Natural killer cell (primary cell): ENCODE measurements around the gene SORBS2. TPM values are rescaled to one million over a fixed set of nuclear protein-coding genes. Genes with fewer than 3 reads are reported as not detected.

Source experiments
- ATAC-seq, 3 donors: fragments of 150-1000 bp in 2 of 3; fragments of 200-7000 bp in 1 of 3; cut with Tn5 transposase; 1 replicate in 1 of 3; 2 replicates in 2 of 3; pipeline ENCODE4 v1.10.0; 2021; ENCODE audit warnings: mild to moderate bottlenecking in 2 of 3, moderate library complexity in 2 of 3
- DNase-seq, 2 donors: peaks; one replicate each; pipeline versions ENCODE4 v3.0.0 to v3.0.0-alpha.2; 2013 to 2021; ENCODE audit warnings: mixed read lengths in 1 of 2
- H3K27ac ChIP-seq: one replicate; pipeline ENCODE4 v1.5.1; 2013; ENCODE audit warnings: mild to moderate bottlenecking, low read length
- H3K27me3 ChIP-seq: one replicate; pipeline ENCODE4 v1.6.1; 2013; ENCODE audit warnings: low read length; ENCODE audit not compliant: control insufficient read depth, insufficient read depth
- H3K36me3 ChIP-seq: one replicate; pipeline ENCODE4 v1.6.1; 2013; ENCODE audit warnings: low read length; ENCODE audit not compliant: control insufficient read depth, insufficient read depth
- H3K4me1 ChIP-seq: one replicate; pipeline ENCODE4 v1.6.1; 2013; ENCODE audit warnings: low read length; ENCODE audit not compliant: control insufficient read depth, insufficient read depth
- H3K4me3 ChIP-seq: one replicate; pipeline ENCODE4 v1.5.1; 2013; ENCODE audit warnings: low read length
- H3K9me3 ChIP-seq: one replicate; pipeline ENCODE4 v1.6.1; 2013; ENCODE audit warnings: low read length; ENCODE audit not compliant: control insufficient read depth, insufficient read depth
- H3K27ac Mint-ChIP-seq, 2 donors: one replicate each; pipeline ENCODE4 v1.8.0; 2022; ENCODE audit warnings: mild to moderate bottlenecking in 2 of 2, mixed read lengths in 2 of 2, moderate library complexity in 1 of 2
- H3K27me3 Mint-ChIP-seq, 2 donors: one replicate each; pipeline ENCODE4 v1.8.0; 2022; ENCODE audit warnings: low read depth in 2 of 2, mixed read lengths in 2 of 2
- H3K36me3 Mint-ChIP-seq: one replicate; pipeline ENCODE4 v1.8.0; 2022; ENCODE audit warnings: mixed read lengths
- H3K4me1 Mint-ChIP-seq, 2 donors: one replicate each; pipeline ENCODE4 v1.8.0; 2022; ENCODE audit warnings: mixed read lengths in 2 of 2
- H3K4me3 Mint-ChIP-seq: one replicate; pipeline ENCODE4 v1.8.0; 2022; ENCODE audit warnings: mild to moderate bottlenecking, moderate library complexity, mixed read lengths
- H3K9me3 Mint-ChIP-seq, 2 donors: one replicate each; pipeline ENCODE4 v1.8.0; 2022; ENCODE audit warnings: mixed read lengths in 2 of 2
- WGBS: methylation state at CpG from one replicate; pipeline ENCODE4 v1.1.7; 2013; ENCODE audit warnings: missing lambda C conversion rate; ENCODE audit not compliant: insufficient coverage; 5-methylcytosine and 5-hydroxymethylcytosine counted together
- intact Hi-C: fragments of 100-400 bp; cut with micrococcal nuclease; formaldehyde crosslinking; loops from one replicate; pipeline ENCODE4 v1.14.2; 2022
- total RNA-seq, 4 donors: library from RNA; stranded (reverse); fragments of 120-200 nt in 1 of 4; gene quantifications; one replicate each; pipeline versions ENCODE4 v1.2.3 to v1.2.4, GENCODE V29; 2013 to 2022
- TF ChIP-seq, protein P1 (sequence below): fragments of 200-600 bp; IDR thresholded peaks from one replicate; pipeline ENCODE4 v1.8.0; 2022; ENCODE audit warnings: antibody characterized with exemption

SORBS2 gene
- total RNA-seq, 3 donors from 2014 or later (not counting 1 experiment from before 2014, with no cell fraction given) = 10.2 to 15.6 (median 13.5) TPM

DNA sequence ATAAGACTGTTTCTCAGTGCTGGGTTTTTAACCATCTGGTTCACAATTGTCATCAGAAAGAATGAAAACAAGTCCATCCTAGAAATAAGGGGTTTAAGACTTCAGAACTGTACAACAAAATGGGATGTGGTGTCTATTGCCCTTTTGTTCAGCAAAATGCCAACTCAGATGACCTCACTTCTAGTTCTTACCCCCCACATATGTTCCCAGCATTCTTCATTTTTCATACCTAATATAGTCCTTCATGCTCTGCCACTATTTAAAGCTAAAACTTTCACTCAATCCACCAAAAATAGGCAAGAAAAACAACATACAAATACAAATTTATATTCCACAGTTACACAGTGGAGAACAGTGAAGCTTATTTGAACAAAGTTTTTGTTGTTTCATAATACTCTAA is 111.4 kb downstream of the SORBS2 start:
- Histone ChIP-seq H3K4me1 (no peaks in the 10 kb centered on the region), H3K4me3 (no peak overlapping the region), H3K9me3 (no peaks in the 10 kb centered on the region), H3K36me3 (no peaks in the 10 kb centered on the region), H3K27ac (no peak overlapping the region), H3K27me3 (no peaks in the 10 kb centered on the region)
- DNase-seq (no peak), ATAC-seq (no peak)
- Mint-ChIP-seq H3K9me3 (no peaks in the 10 kb centered on the region), H3K27ac (no peak overlapping the region), H3K4me1 (no peaks in the 10 kb centered on the region), H3K36me3 (no peaks in the 10 kb centered on the region), H3K27me3 (peaks cover 0 to 12% of the 10 kb centered on the region in 2 donors), H3K4me3 (no peak overlapping the region)
- intact Hi-C loops = no loop called here
- TF ChIP-seq, protein P1, sequence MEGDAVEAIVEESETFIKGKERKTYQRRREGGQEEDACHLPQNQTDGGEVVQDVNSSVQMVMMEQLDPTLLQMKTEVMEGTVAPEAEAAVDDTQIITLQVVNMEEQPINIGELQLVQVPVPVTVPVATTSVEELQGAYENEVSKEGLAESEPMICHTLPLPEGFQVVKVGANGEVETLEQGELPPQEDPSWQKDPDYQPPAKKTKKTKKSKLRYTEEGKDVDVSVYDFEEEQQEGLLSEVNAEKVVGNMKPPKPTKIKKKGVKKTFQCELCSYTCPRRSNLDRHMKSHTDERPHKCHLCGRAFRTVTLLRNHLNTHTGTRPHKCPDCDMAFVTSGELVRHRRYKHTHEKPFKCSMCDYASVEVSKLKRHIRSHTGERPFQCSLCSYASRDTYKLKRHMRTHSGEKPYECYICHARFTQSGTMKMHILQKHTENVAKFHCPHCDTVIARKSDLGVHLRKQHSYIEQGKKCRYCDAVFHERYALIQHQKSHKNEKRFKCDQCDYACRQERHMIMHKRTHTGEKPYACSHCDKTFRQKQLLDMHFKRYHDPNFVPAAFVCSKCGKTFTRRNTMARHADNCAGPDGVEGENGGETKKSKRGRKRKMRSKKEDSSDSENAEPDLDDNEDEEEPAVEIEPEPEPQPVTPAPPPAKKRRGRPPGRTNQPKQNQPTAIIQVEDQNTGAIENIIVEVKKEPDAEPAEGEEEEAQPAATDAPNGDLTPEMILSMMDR = no peak

DNA sequence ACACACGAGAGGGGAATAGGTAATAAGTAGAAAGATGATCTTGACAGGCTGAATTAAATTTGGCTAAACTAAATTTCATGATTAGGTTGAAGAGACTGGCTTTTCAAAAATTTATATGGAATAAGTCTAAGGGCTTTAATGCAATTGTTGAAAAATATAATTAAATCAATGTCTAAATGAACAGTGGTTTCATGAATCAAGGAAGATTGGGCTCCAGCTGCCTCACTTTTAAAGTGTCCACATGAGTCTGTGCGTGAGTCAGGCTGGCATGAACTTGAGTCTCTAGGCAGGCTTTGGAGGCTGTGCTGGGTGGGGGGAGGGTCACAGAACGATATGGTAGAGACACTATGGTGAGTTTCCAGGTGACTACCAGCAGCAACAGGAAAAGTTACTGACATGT is 111.9 kb downstream of the SORBS2 start:
- no peak overlapping the region for H3K4me3 ChIP-seq
- WGBS = 78% methylated on average over 3 of the region's 3 CpGs
- Mint-ChIP-seq H3K36me3 (no peaks in the 10 kb centered on the region), H3K9me3 (no peaks in the 10 kb centered on the region), H3K4me3 (no peak overlapping the region), H3K27ac (no peak overlapping the region), H3K4me1 (no peaks in the 10 kb centered on the region), H3K27me3 (peaks cover 0 to 15% of the 10 kb centered on the region in 2 donors)
- H3K36me3 ChIP-seq = no peaks in the 10 kb centered on the region
- no peaks in the 10 kb centered on the region for H3K9me3 ChIP-seq
- no peak overlapping the region for H3K27ac ChIP-seq
- TF ChIP-seq, protein P1 = no peak
- DNase-seq (no peak), ATAC-seq (no peak)
- H3K4me1 ChIP-seq = no peaks in the 10 kb centered on the region
- no peaks in the 10 kb centered on the region for H3K27me3 ChIP-seq
- intact Hi-C loops = no loop called here

DNA sequence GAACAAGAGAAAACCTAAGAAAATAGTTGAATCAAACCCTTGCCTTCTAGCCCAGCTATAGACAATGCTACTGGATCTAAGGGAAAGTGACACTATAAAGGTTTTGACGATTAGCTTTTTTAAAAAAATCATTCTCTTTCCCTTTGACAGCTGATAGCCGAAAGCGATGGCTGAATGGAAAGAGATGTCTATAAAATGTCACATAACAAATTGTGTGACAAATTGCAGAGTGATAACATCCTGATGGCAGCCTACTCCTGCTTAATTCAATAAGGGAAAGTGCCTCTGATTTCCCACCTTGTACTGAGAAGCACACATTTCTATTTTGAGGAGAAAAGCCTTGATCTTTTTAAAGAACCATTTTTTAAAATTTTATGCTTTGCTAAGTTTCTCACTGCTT is 114.5 kb downstream of the SORBS2 start:
- H3K4me3 Mint-ChIP-seq = no peak overlapping the region
- H3K27ac Mint-ChIP-seq = no peak overlapping the region
- H3K9me3 Mint-ChIP-seq = no peaks in the 10 kb centered on the region
- Histone ChIP-seq H3K27ac (no peak overlapping the region), H3K27me3 (no peaks in the 10 kb centered on the region), H3K9me3 (no peaks in the 10 kb centered on the region), H3K4me1 (no peaks in the 10 kb centered on the region), H3K36me3 (no peaks in the 10 kb centered on the region), H3K4me3 (no peak overlapping the region)
- ATAC-seq = no peak
- H3K36me3 Mint-ChIP-seq = no peaks in the 10 kb centered on the region
- TF ChIP-seq, protein P1 = no peak
- WGBS = 93% methylated on average over 3 of the region's 3 CpGs
- intact Hi-C loops = no loop called here
- H3K27me3 Mint-ChIP-seq = peaks cover 0 to 15% of the 10 kb centered on the region in 2 donors
- no peaks in the 10 kb centered on the region for H3K4me1 Mint-ChIP-seq
- no peak for DNase-seq

DNA sequence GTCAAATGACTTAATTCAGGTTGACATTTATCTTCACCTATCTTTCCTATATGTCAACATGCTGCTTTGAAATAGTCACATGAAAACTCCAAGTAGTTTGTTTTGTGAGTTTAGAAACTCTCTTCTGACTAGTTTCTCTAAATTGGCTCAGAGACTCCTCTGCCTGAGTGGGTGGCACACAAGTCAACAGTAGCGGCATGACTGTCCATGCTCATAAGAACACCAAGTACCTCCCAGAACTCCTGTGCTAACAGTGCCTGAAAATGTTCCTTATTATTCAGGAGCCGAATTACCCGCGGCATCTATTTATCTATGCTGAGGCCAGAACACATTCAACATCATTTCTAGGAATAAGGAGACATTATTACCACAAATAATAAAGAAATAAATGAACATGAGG is 116.3 kb downstream of the SORBS2 start:
- 98% methylated on average over 4 of the region's 4 CpGs for WGBS
- Histone ChIP-seq H3K4me1 (no peaks in the 10 kb centered on the region), H3K9me3 (no peaks in the 10 kb centered on the region), H3K27ac (no peak overlapping the region), H3K4me3 (no peak overlapping the region), H3K36me3 (no peaks in the 10 kb centered on the region), H3K27me3 (no peaks in the 10 kb centered on the region)
- H3K4me1 Mint-ChIP-seq = no peaks in the 10 kb centered on the region
- no peak overlapping the region for H3K27ac Mint-ChIP-seq
- DNase-seq = no peak
- H3K4me3 Mint-ChIP-seq = no peak overlapping the region
- peaks cover 0 to 7% of the 10 kb centered on the region in 2 donors for H3K27me3 Mint-ChIP-seq
- intact Hi-C loops = no loop called here
- ATAC-seq = no peak
- H3K9me3 Mint-ChIP-seq = no peaks in the 10 kb centered on the region
- TF ChIP-seq, protein P1 = no peak
- H3K36me3 Mint-ChIP-seq = no peaks in the 10 kb centered on the region
